ENCODE results near the gene TULP4. TPM values are rescaled to one million over a fixed set of nuclear protein-coding genes. Genes with fewer than 3 reads are reported as not detected.
"Not testable (repeated sequence)": the region's sequence is repeated elsewhere in the genome, so short reads cannot be mapped to it uniquely, and the experiment has no call there.

The TULP4 gene
- total and polyA plus RNA-seq, 7 experiments from 2014 or later: 33.3 to 79.0 (median 51.8) TPM

DNA sequence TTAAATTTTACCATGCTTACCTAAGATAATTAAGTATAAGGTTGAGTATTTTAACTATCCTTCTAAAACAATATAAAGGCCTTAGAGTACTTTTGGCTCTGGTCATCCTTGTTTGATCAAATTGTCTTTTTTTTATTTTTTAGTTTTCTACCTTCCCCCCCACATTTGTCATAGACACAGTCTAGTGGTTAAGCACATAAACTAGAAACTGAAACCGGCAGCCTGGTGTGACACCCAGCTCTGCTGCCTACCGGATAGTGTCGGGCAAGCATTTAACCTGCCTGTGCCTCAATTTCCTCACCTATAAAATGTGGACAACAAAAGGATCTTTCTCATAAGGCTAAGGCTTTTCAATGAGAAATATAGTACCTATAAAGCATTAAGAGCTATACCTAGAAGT lies 21.6 kb upstream of the TULP4 start:
- ChIA-PET CTCF (interaction anchor here (0.7 kb wide), 1 partner anchor 96 kb away, joined by 3 read pairs; no protein-coding TSS in a partner anchor), POLR2A (interaction anchor here (1.1 kb wide), 1 partner anchor 18 kb away, joined by 4 read pairs; no protein-coding TSS in a partner anchor)
- peak overlapping the region; percentile 23 for H3K27ac ChIP-seq (ENCODE audit: low read depth, low read length)
- no peaks in the 10 kb centered on the region for H3K9me3 ChIP-seq (ENCODE audit: control insufficient read depth in 2 of 3, low read length in 3 of 3)
- DNase-seq: peak in 8 of 9 donors; percentile 20 to 63 (median 52)
- Mint-ChIP-seq H3K36me3 (peaks cover 5 to 17% (median 15%) of the 10 kb centered on the region in 5 donors), H3K4me1 (peaks cover 25 to 64% (median 47%) of the 10 kb centered on the region in 7 donors), H3K27me3 (no peaks in the 10 kb centered on the region), H3K9me3 (no peaks in the 10 kb centered on the region), H3K27ac (peak overlapping the region; percentile 28 to 95 (median 86)), H3K4me3 (peak overlapping the region; percentile 61 to 93 (median 83))
- peak overlapping the region; percentile 33 for H3K4me3 ChIP-seq (ENCODE audit: low read length)
- intact Hi-C loops (cut with micrococcal nuclease): loop anchor here (1.0 to 5.0 kb wide), 7 partner anchors 7 to 270 kb away; partner anchors contain the start of gene TMEM181 (in 1 of the 2)
- no peaks in the 10 kb centered on the region for H3K27me3 ChIP-seq (ENCODE audit: control insufficient read depth in 2 of 2, insufficient read depth in 2 of 2, low read length in 2 of 2)
- ATAC-seq: peak; percentile 96
- no peaks in the 10 kb centered on the region for H3K36me3 ChIP-seq (ENCODE audit: control insufficient read depth in 2 of 3, insufficient read depth in 3 of 3, low read length in 3 of 3)
- peaks cover 10 to 33% of the 10 kb centered on the region in 2 donors for H3K4me1 ChIP-seq (ENCODE audit: control insufficient read depth in 2 of 2, insufficient read depth in 2 of 2, low read length in 2 of 2)

DNA sequence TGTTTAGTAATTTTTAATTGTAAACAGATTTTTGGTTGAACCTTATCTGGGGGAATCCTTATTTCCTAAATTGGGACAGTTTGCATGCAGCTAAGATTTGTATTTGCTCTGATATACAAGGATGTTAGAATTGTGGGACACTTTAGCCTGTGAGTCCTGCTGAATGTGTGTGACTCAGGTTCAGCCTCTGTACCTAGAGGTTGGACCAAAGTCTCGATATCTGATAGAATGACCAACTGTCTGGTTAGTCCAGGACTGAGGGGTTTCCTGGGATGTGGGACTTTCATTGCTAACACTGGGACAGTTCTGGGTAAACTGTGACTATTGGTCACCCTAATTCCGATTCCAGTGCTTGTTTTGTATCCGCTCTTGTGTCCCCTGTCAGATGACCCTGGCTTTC lies 20.2 kb upstream of the TULP4 start:
- no peak overlapping the region for H3K27ac ChIP-seq (ENCODE audit: low read depth, low read length)
- CTCF ChIA-PET: interaction anchor here (0.7 kb wide), 1 partner anchor 311 kb away, joined by 3 read pairs; no protein-coding TSS in a partner anchor

DNA sequence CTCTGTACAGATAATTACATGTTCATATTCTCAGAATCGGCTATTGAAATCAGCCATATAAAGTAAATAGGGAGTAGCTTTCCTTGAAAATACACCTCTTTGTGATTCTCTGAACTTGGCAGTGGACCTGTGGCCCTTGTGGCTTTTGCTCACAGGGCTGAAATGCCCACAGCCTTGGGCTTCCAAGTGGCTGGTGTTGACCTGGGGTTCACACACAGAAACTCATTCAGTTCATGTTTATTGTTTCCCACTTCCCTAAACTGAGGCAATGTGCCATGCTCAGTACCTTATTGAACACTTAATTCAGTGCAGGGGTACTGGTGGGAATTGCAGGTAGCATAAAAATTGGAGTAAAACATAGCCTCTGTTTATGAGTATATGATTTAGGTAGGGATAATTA lies 19.1 kb upstream of the TULP4 start:
- DNase-seq (no peak), ATAC-seq (no peak)
- Mint-ChIP-seq H3K9me3 (peaks cover 6 to 24% (median 10%) of the 10 kb centered on the region in 11 donors), H3K27me3 (no peaks in the 10 kb centered on the region), H3K27ac (peak overlapping the region in 2 of 9 donors; percentile 8 to 17), H3K4me3 (no peak overlapping the region), H3K36me3 (peaks cover 11 to 31% (median 25%) of the 10 kb centered on the region in 5 donors), H3K4me1 (peaks cover 20 to 48% (median 36%) of the 10 kb centered on the region in 7 donors)
- H3K9me3 ChIP-seq (ENCODE audit: control insufficient read depth in 2 of 3, low read length in 3 of 3): peaks cover 0 to 13% (median 9%) of the 10 kb centered on the region in 3 experiments
- ChIA-PET POLR2A (no interaction called here), CTCF (no interaction called here)
- H3K4me3 ChIP-seq (ENCODE audit: low read length): no peak overlapping the region
- no peak overlapping the region for H3K27ac ChIP-seq (ENCODE audit: low read depth, low read length)
- peaks cover 10 to 18% of the 10 kb centered on the region in 2 donors for H3K4me1 ChIP-seq (ENCODE audit: control insufficient read depth in 2 of 2, insufficient read depth in 2 of 2, low read length in 2 of 2)
- intact Hi-C loops (cut with micrococcal nuclease): loop anchor here in 1 of 2 donors (5.0 kb wide), 1 partner anchor 64 kb away; no protein-coding TSS in a partner anchor
- no peaks in the 10 kb centered on the region for H3K36me3 ChIP-seq (ENCODE audit: control insufficient read depth in 2 of 3, insufficient read depth in 3 of 3, low read length in 3 of 3)
- H3K27me3 ChIP-seq (ENCODE audit: control insufficient read depth in 2 of 2, insufficient read depth in 2 of 2, low read length in 2 of 2): no peaks in the 10 kb centered on the region

More for the DNA sequence above, 20.2 kb upstream of the TULP4 start:
- Histone ChIP-seq H3K4me3 (ENCODE audit: low read length) (no peak overlapping the region), H3K27me3 (ENCODE audit: control insufficient read depth in 2 of 2, insufficient read depth in 2 of 2, low read length in 2 of 2) (no peaks in the 10 kb centered on the region), H3K9me3 (ENCODE audit: control insufficient read depth in 2 of 3, low read length in 3 of 3) (peaks cover 0 to 9% (median 5%) of the 10 kb centered on the region in 3 experiments), H3K4me1 (ENCODE audit: control insufficient read depth in 2 of 2, insufficient read depth in 2 of 2, low read length in 2 of 2) (peaks cover 10 to 19% of the 10 kb centered on the region in 2 donors), H3K36me3 (ENCODE audit: control insufficient read depth in 2 of 3, insufficient read depth in 3 of 3, low read length in 3 of 3) (no peaks in the 10 kb centered on the region)
- Mint-ChIP-seq H3K27ac (peak overlapping the region in 3 of 9 donors; percentile 17 to 95 (median 29)), H3K4me3 (peak overlapping the region in 4 of 10 donors; percentile 3 to 49 (median 26)), H3K27me3 (no peaks in the 10 kb centered on the region), H3K4me1 (peaks cover 20 to 53% (median 36%) of the 10 kb centered on the region in 7 donors), H3K36me3 (peaks cover 11 to 26% (median 25%) of the 10 kb centered on the region in 5 donors), H3K9me3 (peaks cover 6 to 13% (median 10%) of the 10 kb centered on the region in 11 donors)
- intact Hi-C loops (cut with micrococcal nuclease): loop anchor here in 1 of 2 donors (5.0 kb wide), 1 partner anchor 65 kb away; no protein-coding TSS in a partner anchor
- DNase-seq: no peak
- POLR2A ChIA-PET: interaction anchor here (0.6 kb wide), 1 partner anchor 12 kb away, joined by 3 read pairs; no protein-coding TSS in a partner anchor
- no peak for ATAC-seq

DNA sequence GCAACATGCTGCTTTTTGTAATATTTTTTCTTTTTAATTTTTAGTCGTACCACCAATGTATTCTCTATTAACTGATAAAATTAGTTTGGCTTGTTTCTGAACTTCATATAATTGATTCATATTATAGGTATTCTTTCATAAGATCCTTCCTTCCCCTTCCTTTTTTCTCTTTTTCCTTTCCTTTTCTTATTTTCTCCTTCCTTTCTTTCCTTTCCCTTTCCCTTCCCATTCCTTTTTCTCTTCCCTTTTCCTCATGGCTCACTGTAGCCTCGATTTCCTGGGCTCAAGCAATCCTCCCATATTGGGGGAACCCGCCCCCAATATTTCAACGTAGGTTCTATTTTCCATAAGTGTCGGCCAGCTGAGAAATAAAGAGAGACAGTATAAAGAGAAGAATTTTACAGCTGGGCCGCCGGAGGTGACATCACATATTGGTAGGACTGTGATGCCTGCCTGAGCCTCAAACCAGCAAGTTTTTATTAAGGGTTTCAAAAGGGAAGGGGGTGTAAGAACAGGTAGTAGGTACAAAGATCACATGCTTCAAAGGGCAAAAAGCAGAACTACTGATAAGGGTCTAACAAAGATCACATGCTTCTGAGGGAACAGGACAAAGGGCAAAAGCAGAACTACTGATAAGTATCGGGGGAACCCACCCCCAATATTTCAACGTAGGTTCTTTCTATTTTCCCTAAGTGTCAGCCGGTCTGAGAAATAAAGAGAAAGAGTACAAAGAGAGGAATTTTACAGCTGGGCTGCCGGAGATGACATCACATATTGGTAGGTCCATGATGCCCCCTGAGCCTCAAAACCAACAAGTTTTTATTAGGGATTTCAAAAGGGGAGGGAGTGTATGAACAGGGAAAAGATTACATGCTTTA lies 16.1 kb upstream of the TULP4 start:
- CTCF ChIA-PET: interaction anchor here (0.6 kb wide), 1 partner anchor 39 kb away, joined by 4 read pairs; no protein-coding TSS in a partner anchor
- peaks cover 23 to 55% (median 38%) of the 10 kb centered on the region in 5 donors for H3K36me3 Mint-ChIP-seq
- intact Hi-C loops (cut with micrococcal nuclease): not testable (repeated sequence)

GRCh38 chr6:158296854-158297324 lies 15.4 kb upstream of the TULP4 start:
- H3K4me1 ChIP-seq (ENCODE audit: control insufficient read depth in 2 of 2, insufficient read depth in 2 of 2, low read length in 2 of 2); H3K4me3 Mint-ChIP-seq; CTCF ChIA-PET; H3K4me3 ChIP-seq (ENCODE audit: low read length); H3K27me3 Mint-ChIP-seq; intact Hi-C loops (cut with micrococcal nuclease); H3K27me3 ChIP-seq (ENCODE audit: control insufficient read depth in 2 of 2, insufficient read depth in 2 of 2, low read length in 2 of 2); DNase-seq; H3K36me3 ChIP-seq (ENCODE audit: control insufficient read depth in 2 of 3, insufficient read depth in 3 of 3, low read length in 3 of 3); POLR2A ChIA-PET; ATAC-seq; H3K27ac ChIP-seq (ENCODE audit: low read depth, low read length): not testable (repeated sequence)
- peaks cover 0 to 13% (median 9%) of the 10 kb centered on the region in 3 experiments for H3K9me3 ChIP-seq (ENCODE audit: control insufficient read depth in 2 of 3, low read length in 3 of 3)
- Mint-ChIP-seq H3K9me3 (peaks cover 7 to 28% (median 14%) of the 10 kb centered on the region in 11 donors), H3K27ac (peak overlapping the region in 1 of 9 donors; percentile 14), H3K4me1 (peaks cover 5 to 17% (median 11%) of the 10 kb centered on the region in 7 donors), H3K36me3 (peaks cover 23 to 57% (median 38%) of the 10 kb centered on the region in 5 donors)

More for the DNA sequence above, 16.1 kb upstream of the TULP4 start:
- ATAC-seq; DNase-seq; H3K27me3 Mint-ChIP-seq; H3K4me1 ChIP-seq (ENCODE audit: control insufficient read depth in 2 of 2, insufficient read depth in 2 of 2, low read length in 2 of 2); H3K36me3 ChIP-seq (ENCODE audit: control insufficient read depth in 2 of 3, insufficient read depth in 3 of 3, low read length in 3 of 3); POLR2A ChIA-PET; H3K4me3 ChIP-seq (ENCODE audit: low read length); H3K27me3 ChIP-seq (ENCODE audit: control insufficient read depth in 2 of 2, insufficient read depth in 2 of 2, low read length in 2 of 2); H3K27ac ChIP-seq (ENCODE audit: low read depth, low read length): not testable (repeated sequence)
- H3K9me3 ChIP-seq (ENCODE audit: control insufficient read depth in 2 of 3, low read length in 3 of 3): peaks cover 0 to 13% (median 9%) of the 10 kb centered on the region in 3 experiments
- H3K4me3 Mint-ChIP-seq: peak overlapping the region in 1 of 10 donors; percentile 66
- peak overlapping the region in 1 of 9 donors; percentile 14 for H3K27ac Mint-ChIP-seq
- H3K4me1 Mint-ChIP-seq: peaks cover 9 to 24% (median 17%) of the 10 kb centered on the region in 7 donors
- peaks cover 7 to 28% (median 14%) of the 10 kb centered on the region in 11 donors for H3K9me3 Mint-ChIP-seq

- H3K4me1 Mint-ChIP-seq; H3K36me3 ChIP-seq (ENCODE audit: control insufficient read depth in 2 of 3, insufficient read depth in 3 of 3, low read length in 3 of 3); H3K4me3 Mint-ChIP-seq; ATAC-seq; H3K27me3 Mint-ChIP-seq; H3K27ac ChIP-seq (ENCODE audit: low read depth, low read length); H3K27ac Mint-ChIP-seq; H3K4me3 ChIP-seq (ENCODE audit: low read length); H3K27me3 ChIP-seq (ENCODE audit: control insufficient read depth in 2 of 2, insufficient read depth in 2 of 2, low read length in 2 of 2); DNase-seq; POLR2A ChIA-PET; H3K4me1 ChIP-seq (ENCODE audit: control insufficient read depth in 2 of 2, insufficient read depth in 2 of 2, low read length in 2 of 2); CTCF ChIA-PET; intact Hi-C loops (cut with micrococcal nuclease): not testable (repeated sequence)
- Mint-ChIP-seq H3K9me3 (peaks cover 7 to 28% (median 14%) of the 10 kb centered on the region in 11 donors), H3K36me3 (peaks cover 23 to 58% (median 38%) of the 10 kb centered on the region in 5 donors)
- H3K9me3 ChIP-seq (ENCODE audit: control insufficient read depth in 2 of 3, low read length in 3 of 3): peaks cover 0 to 13% (median 9%) of the 10 kb centered on the region in 3 experiments
Measured at GRCh38 chr6:158297657-158298056, 14.6 kb upstream of the TULP4 start.

Measured in naive thymus-derived CD4-positive, alpha-beta T cell (primary cell).